AG10803 (cell line): Measurements from ENCODE around the gene MRTO4.

Source experiments
- DNase-seq: peaks from one replicate; pipeline ENCODE4 v3.0.0; 2010; ENCODE audit warnings: low read depth
- H3K4me3 ChIP-seq: 2 replicates; pipeline ENCODE4 v1.5.1; 2011; ENCODE audit warnings: mild to moderate bottlenecking, low read length, control low read depth
- TF ChIP-seq, protein P1 (sequence below): conservative IDR thresholded peaks from 2 replicates; pipeline ENCODE4 v1.5.1; 2011; ENCODE audit warnings: mild to moderate bottlenecking, low read length, control low read depth, inconsistent platforms

Gene MRTO4

DNA sequence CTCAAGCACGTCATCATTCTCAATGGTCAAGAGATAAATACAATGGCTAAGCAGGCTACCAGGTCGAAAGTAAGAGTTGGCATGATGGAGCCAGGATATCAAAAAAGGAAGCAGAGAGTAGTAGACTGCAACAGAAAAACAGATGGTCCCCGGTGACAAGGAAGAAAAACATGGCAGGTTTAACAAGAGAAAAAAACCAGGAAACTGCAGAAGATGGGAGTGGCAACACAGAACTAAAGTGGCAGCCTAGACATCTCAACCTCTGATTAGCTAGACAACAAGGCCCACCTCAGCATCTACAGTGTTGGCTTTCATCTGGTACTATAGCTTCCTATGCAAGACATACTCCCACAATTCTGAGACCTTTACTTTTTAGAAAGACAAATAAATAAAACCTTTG lies 44.7 kb upstream of the MRTO4 start:
- no peak for DNase-seq
- H3K4me3 ChIP-seq, result no peak overlapping the region
- TF ChIP-seq, protein P1, sequence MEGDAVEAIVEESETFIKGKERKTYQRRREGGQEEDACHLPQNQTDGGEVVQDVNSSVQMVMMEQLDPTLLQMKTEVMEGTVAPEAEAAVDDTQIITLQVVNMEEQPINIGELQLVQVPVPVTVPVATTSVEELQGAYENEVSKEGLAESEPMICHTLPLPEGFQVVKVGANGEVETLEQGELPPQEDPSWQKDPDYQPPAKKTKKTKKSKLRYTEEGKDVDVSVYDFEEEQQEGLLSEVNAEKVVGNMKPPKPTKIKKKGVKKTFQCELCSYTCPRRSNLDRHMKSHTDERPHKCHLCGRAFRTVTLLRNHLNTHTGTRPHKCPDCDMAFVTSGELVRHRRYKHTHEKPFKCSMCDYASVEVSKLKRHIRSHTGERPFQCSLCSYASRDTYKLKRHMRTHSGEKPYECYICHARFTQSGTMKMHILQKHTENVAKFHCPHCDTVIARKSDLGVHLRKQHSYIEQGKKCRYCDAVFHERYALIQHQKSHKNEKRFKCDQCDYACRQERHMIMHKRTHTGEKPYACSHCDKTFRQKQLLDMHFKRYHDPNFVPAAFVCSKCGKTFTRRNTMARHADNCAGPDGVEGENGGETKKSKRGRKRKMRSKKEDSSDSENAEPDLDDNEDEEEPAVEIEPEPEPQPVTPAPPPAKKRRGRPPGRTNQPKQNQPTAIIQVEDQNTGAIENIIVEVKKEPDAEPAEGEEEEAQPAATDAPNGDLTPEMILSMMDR, result no peak

GRCh38 chr1:19208710-19209438 lies 42.7 kb upstream of the MRTO4 start:
- peak; percentile 49 for DNase-seq
- TF ChIP-seq, protein P1, result no peak
- H3K4me3 ChIP-seq, result peak overlapping the region; percentile 72

DNA sequence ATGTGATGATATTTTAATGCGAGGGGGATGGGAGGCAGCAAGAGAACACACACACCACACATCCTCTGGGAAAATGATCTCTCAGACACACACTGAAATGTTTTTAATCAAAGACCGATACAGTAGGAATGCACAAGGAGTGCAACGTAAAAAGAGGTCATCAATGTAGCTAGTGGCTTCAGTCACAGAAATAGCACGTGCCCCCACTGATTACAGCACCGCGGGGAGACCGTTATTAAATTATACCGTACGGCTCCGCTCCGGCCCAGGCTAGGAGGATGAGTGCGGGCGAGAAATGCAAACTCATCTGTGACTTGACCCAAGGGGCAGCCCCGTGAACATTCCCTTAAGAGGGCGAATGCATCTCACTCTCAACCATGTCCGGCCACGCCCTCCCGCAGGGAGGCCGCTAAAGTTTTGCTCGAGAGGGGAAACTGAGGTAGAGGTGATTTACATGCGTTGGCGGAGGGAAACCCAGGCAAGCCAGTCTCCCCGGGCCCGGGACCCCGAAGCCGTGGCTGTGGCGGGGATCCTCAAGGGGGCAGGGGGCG lies 42.1 kb upstream of the MRTO4 start:
- DNase-seq, result peak; percentile 40
- H3K4me3 ChIP-seq, result peak overlapping the region; percentile 72
- TF ChIP-seq, protein P1, result no peak

- TF ChIP-seq, protein P1, result no peak
- peak; percentile 90 for DNase-seq
- peak within 1 kb of the TSS; percentile 72 for H3K4me3 ChIP-seq
Observed at GRCh38 chr1:19209990-19210771, 41.4 kb upstream of the MRTO4 start, which contains the start of gene UBR4. Gene UBR4 (minus strand): TSS chr1:19210266. CDS start chr1:19210248, 18 bp downstream.

- H3K4me3 ChIP-seq, result peak overlapping the region; percentile 72
- TF ChIP-seq, protein P1, result no peak
- no peak for DNase-seq
Observed at GRCh38 chr1:19210772-19211549, 40.6 kb upstream of the MRTO4 start.

GRCh38 chr1:19212167-19212566 lies 39.4 kb upstream of the MRTO4 start:
- DNase-seq, result no peak
- H3K4me3 ChIP-seq, result no peak overlapping the region
- TF ChIP-seq, protein P1, result no peak
